Right atrium auricular region (tissue), 2 donors: ENCODE measurements around the gene OR1D5. TPM values are rescaled to one million over a fixed set of nuclear protein-coding genes. Genes with fewer than 3 reads are reported as not detected.

Experiments
- DNase-seq: peaks from one replicate; pipeline ENCODE4 v3.0.0-alpha.2; 2019; ENCODE audit warnings: low spot score
- H3K27ac ChIP-seq, 2 donors: fragments of 200-600 bp; sonication (generic); 1 replicate in 1 of 2; 2 replicates in 1 of 2; pipeline ENCODE4 v1.5.1; 2016 to 2019
- H3K27me3 ChIP-seq, 2 donors: fragments of 200-600 bp; sonication (generic); one replicate each; pipeline versions ENCODE4 v1.5.1 to v1.6.0; 2017 to 2019
- H3K36me3 ChIP-seq: fragments of 200-600 bp; sonication (generic); one replicate; pipeline ENCODE4 v1.5.1; 2016
- H3K4me1 ChIP-seq, 2 donors: fragments of 200-600 bp; sonication (generic); one replicate each; pipeline versions ENCODE4 v1.5.1 to v1.6.0; 2017 to 2019
- H3K4me3 ChIP-seq, 2 donors: fragments of 200-600 bp; sonication (generic); 1 replicate in 1 of 2; 2 replicates in 1 of 2; pipeline ENCODE4 v1.5.1; 2017 to 2019; ENCODE audit warnings: mild to moderate bottlenecking in 1 of 2, moderate library complexity in 1 of 2
- H3K9me3 ChIP-seq, 2 donors: fragments of 200-600 bp; sonication (generic); one replicate each; pipeline ENCODE4 v1.5.1; 2019
- CTCF ChIP-seq, 2 donors: fragments of 200-600 bp; sonication (generic); IDR thresholded peaks; one replicate each; pipeline ENCODE4 v1.5.1; 2019; ENCODE audit warnings: antibody characterized with exemption in 2 of 2
- total RNA-seq, 2 donors: library from RNA; depleted of rRNA; stranded (reverse); fragments of >200 nt; gene quantifications; one replicate each; pipeline ENCODE4 v1.1.0, GENCODE V29; 2016

Gene OR1D5
- total RNA-seq, 2 donors from 2014 or later, result not detected

- Histone ChIP-seq H3K4me1 (no peaks in the 10 kb centered on the region), H3K36me3 (peaks cover 21% of the 10 kb centered on the region), H3K27ac (no peak overlapping the region), H3K27me3 (no peaks in the 10 kb centered on the region), H3K9me3 (peaks cover 0 to 8% of the 10 kb centered on the region in 2 donors), H3K4me3 (no peak overlapping the region)
- no peak for TF ChIP-seq CTCF (IDR thresholded peaks at IDR 0.05)
- no peak for DNase-seq
Observed at GRCh38 chr17:3022197-3022596, 41.2 kb downstream of the OR1D5 start.

GRCh38 chr17:3020381-3020780 lies 43.0 kb downstream of the OR1D5 start:
- DNase-seq, result no peak
- no peak overlapping the region for H3K4me3 ChIP-seq
- no peak for TF ChIP-seq CTCF (IDR thresholded peaks at IDR 0.05)
- H3K36me3 ChIP-seq, result peaks cover 8% of the 10 kb centered on the region
- no peak overlapping the region for H3K27ac ChIP-seq
- peaks cover 0 to 8% of the 10 kb centered on the region in 2 donors for H3K9me3 ChIP-seq
- no peaks in the 10 kb centered on the region for H3K27me3 ChIP-seq
- H3K4me1 ChIP-seq, result no peaks in the 10 kb centered on the region

GRCh38 chr17:3019761-3020160 lies 43.6 kb downstream of the OR1D5 start:
- Histone ChIP-seq H3K36me3 (peaks cover 8% of the 10 kb centered on the region), H3K27me3 (no peaks in the 10 kb centered on the region), H3K4me1 (no peaks in the 10 kb centered on the region), H3K4me3 (no peak overlapping the region), H3K9me3 (peaks cover 0 to 8% of the 10 kb centered on the region in 2 donors), H3K27ac (no peak overlapping the region)
- TF ChIP-seq CTCF (IDR thresholded peaks at IDR 0.05), result no peak
- no peak for DNase-seq

- Histone ChIP-seq H3K4me3 (no peak overlapping the region), H3K9me3 (peaks cover 0 to 8% of the 10 kb centered on the region in 2 donors), H3K27me3 (no peaks in the 10 kb centered on the region), H3K4me1 (no peaks in the 10 kb centered on the region), H3K36me3 (peaks cover 8% of the 10 kb centered on the region), H3K27ac (no peak overlapping the region)
- TF ChIP-seq CTCF (IDR thresholded peaks at IDR 0.05), result no peak
- DNase-seq, result no peak
Observed at GRCh38 chr17:3017936-3018335, 45.5 kb downstream of the OR1D5 start.

- Histone ChIP-seq H3K27ac (no peak overlapping the region), H3K36me3 (no peaks in the 10 kb centered on the region), H3K4me3 (no peak overlapping the region), H3K4me1 (no peaks in the 10 kb centered on the region), H3K27me3 (no peaks in the 10 kb centered on the region), H3K9me3 (no peaks in the 10 kb centered on the region)
- TF ChIP-seq CTCF (IDR thresholded peaks at IDR 0.05), result no peak
- DNase-seq, result no peak
Observed at GRCh38 chr17:3015890-3016289, 47.5 kb downstream of the OR1D5 start.

GRCh38 chr17:3012926-3013581 lies 50.4 kb downstream of the OR1D5 start:
- Histone ChIP-seq H3K4me3 (no peak overlapping the region), H3K27ac (no peak overlapping the region), H3K4me1 (no peaks in the 10 kb centered on the region), H3K36me3 (peaks cover 10% of the 10 kb centered on the region), H3K27me3 (no peaks in the 10 kb centered on the region), H3K9me3 (no peaks in the 10 kb centered on the region)
- peak; percentile 72 to 90 for TF ChIP-seq CTCF (IDR thresholded peaks at IDR 0.05)
- DNase-seq, result peak; percentile 64
